Tracheal epithelial cell (primary cell): ENCODE data around the gene POU3F4. TPM values are rescaled to one million over a fixed set of nuclear protein-coding genes. Genes with fewer than 3 reads are reported as not detected.

Experiments used
- total RNA-seq: library from RNA; depleted of rRNA; stranded (reverse); fragments of >200 nt; gene quantifications from 2 replicates; pipeline ENCODE4 v1.2.1, GENCODE V29; 2014

The POU3F4 gene
- total RNA-seq: not detected in 2 replicates

DNA sequence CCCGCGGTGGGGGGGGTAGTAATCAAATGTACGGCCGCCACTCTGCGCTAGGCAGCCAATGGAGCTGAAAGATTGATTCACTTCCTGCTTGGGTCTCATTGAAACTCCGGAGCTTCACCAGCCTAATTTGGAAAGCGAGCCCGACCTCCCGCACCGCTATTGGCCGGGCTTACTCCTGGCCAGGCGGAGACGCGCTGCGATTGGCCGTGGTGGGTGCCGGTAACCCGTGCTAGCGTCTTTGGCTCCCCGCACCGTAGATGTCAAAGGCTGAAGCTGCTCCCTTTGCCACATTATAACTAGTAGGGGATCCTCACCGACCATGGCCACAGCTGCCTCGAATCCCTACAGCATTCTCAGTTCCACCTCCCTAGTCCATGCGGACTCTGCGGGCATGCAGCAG, at the start of gene POU3F4:
TSS of gene POU3F4 (plus strand) at position 285 of the 400 bp plus-strand sequence. CDS start at position 320, 35 bp downstream.

